SK-N-SH (cell line): ENCODE measurements around the gene IQSEC1. TPM values are rescaled to one million over a fixed set of nuclear protein-coding genes. Genes with fewer than 3 reads are reported as not detected.

Experiments used
- CTCF ChIA-PET: fragments of 300-600, 350-600 bp; formaldehyde crosslinking; extraction: SDS; loops from one replicate; lab custom pipeline; 2021; lab: Yijun Ruan, JAX
- POLR2A ChIA-PET: fragments of 350-600 bp; sonication (Branson Sonifier 250); formaldehyde crosslinking; extraction: SDS; loops from one replicate; lab custom pipeline; 2020; ENCODE audit warnings: antibody characterized with exemption, inconsistent platforms; lab: Yijun Ruan, JAX
- DNase-seq: peaks from one replicate; pipeline ENCODE4 v3.0.0; 2012
- H2AFZ ChIP-seq: fragments of 200-600 bp; sonication (generic); 2 replicates; pipeline ENCODE4 v1.8.1; 2016; ENCODE audit warnings: antibody characterized with exemption, mild to moderate bottlenecking, low read depth
- H3F3A ChIP-seq: fragments of 200-600 bp; sonication (generic); replicated peaks from 2 replicates; pipeline ENCODE3; 2016; ENCODE audit warnings: antibody characterized with exemption, mild to moderate bottlenecking; ENCODE audit not compliant: insufficient read depth
- H3K27ac ChIP-seq, 2 experiments: fragments of 200-500 bp in 1 of 2; fragments of 200-600 bp in 1 of 2; sonication (Bioruptor generic) in 1 of 2; sonication (generic), shearing (Covaris generic) in 1 of 2; 2 replicates each; pipeline versions ENCODE4 v1.5.1 to v1.6.1; 2014 to 2016; ENCODE audit warnings: low read depth in 2 of 2, inconsistent platforms in 1 of 2, low read length in 1 of 2, mild to moderate bottlenecking in 1 of 2, mixed read lengths in 1 of 2
- H3K27me3 ChIP-seq: fragments of 200-600 bp; sonication (generic), shearing (Covaris generic); 2 replicates; pipeline ENCODE4 v1.6.1; 2016; ENCODE audit warnings: mixed run types; ENCODE audit not compliant: insufficient read depth
- H3K36me3 ChIP-seq, 2 experiments: fragments of 200-500 bp in 1 of 2; fragments of 200-600 bp in 1 of 2; sonication (Bioruptor generic) in 1 of 2; sonication (generic) in 1 of 2; replicated peaks in 1 of 2; 2 replicates each; pipeline versions ENCODE3 to v1.5.1; 2014 to 2016; ENCODE audit warnings: low read length in 1 of 2, mild to moderate bottlenecking in 1 of 2; ENCODE audit not compliant: insufficient read depth in 2 of 2, control insufficient read depth in 1 of 2
- H3K4me1 ChIP-seq, 2 experiments: fragments of 200-500 bp in 1 of 2; fragments of 200-600 bp in 1 of 2; sonication (Bioruptor generic) in 1 of 2; sonication (generic), shearing (Covaris generic) in 1 of 2; 2 replicates each; pipeline versions ENCODE4 v1.5.1 to v1.6.1; 2014 to 2016; ENCODE audit warnings: low read depth in 1 of 2, low read length in 1 of 2, mixed run types in 1 of 2; ENCODE audit not compliant: insufficient read depth in 2 of 2, control insufficient read depth in 1 of 2
- H3K4me2 ChIP-seq: fragments of 200-600 bp; sonication (generic), shearing (Covaris generic); 2 replicates; pipeline ENCODE4 v1.6.1; 2017; ENCODE audit warnings: mixed run types
- H3K4me3 ChIP-seq, 2 experiments: fragments of 200-500 bp in 1 of 2; fragments of 200-600 bp in 1 of 2; sonication (Bioruptor generic) in 1 of 2; sonication (generic), shearing (Covaris generic) in 1 of 2; 2 replicates each; pipeline versions ENCODE4 v1.5.1 to v1.8.1; 2014 to 2016; ENCODE audit warnings: low read depth in 2 of 2, inconsistent platforms in 1 of 2, low read length in 1 of 2, mild to moderate bottlenecking in 1 of 2, mixed read lengths in 1 of 2, moderate library complexity in 1 of 2
- H3K79me2 ChIP-seq: fragments of 200-600 bp; sonication (generic); 2 replicates; pipeline ENCODE4 v1.8.1; 2017; ENCODE audit warnings: mild to moderate bottlenecking; ENCODE audit not compliant: insufficient read depth
- H3K9ac ChIP-seq: fragments of 200-600 bp; sonication (generic); 2 replicates; pipeline ENCODE4 v1.6.1; 2017; ENCODE audit warnings: mixed run types
- H3K9me2 ChIP-seq: fragments of 200-600 bp; sonication (generic); 2 replicates; pipeline ENCODE4 v1.6.1; 2017; ENCODE audit warnings: mixed run types
- H3K9me3 ChIP-seq: fragments of 200-600 bp; sonication (generic); 2 replicates; pipeline ENCODE4 v1.6.1; 2017; ENCODE audit warnings: mixed run types, mild to moderate bottlenecking, moderate library complexity
- H4K20me1 ChIP-seq: fragments of 200-600 bp; sonication (generic); 2 replicates; pipeline ENCODE4 v1.6.1; 2017; ENCODE audit warnings: mild to moderate bottlenecking, mixed run types; ENCODE audit not compliant: insufficient read depth
- EP300 ChIP-seq, 2 experiments: IDR thresholded peaks; 2 replicates each; pipeline versions ENCODE4 v1.4.0 to v1.6.1; 2012; ENCODE audit warnings: borderline replicate concordance in 1 of 2, low read depth in 1 of 2, low read length in 1 of 2
- FOXM1 ChIP-seq: IDR thresholded peaks from 2 replicates; pipeline ENCODE4 v1.4.0; 2012; ENCODE audit warnings: low read depth, mild to moderate bottlenecking
- GATA2 ChIP-seq: sonication (generic); formaldehyde crosslinking; IDR thresholded peaks from 2 replicates; pipeline ENCODE4 v1.5.0; 2020; ENCODE audit warnings: mild to moderate bottlenecking, missing genetic modification reagents
- MAX ChIP-seq: IDR thresholded peaks from 2 replicates; pipeline ENCODE4 v1.4.0; 2012; ENCODE audit warnings: low read depth
- MEF2A ChIP-seq: IDR thresholded peaks from 2 replicates; pipeline ENCODE4 v1.4.0; 2012; ENCODE audit warnings: low read depth, borderline replicate concordance
- NFIC ChIP-seq: IDR thresholded peaks from 2 replicates; pipeline ENCODE4 v1.4.0; 2012; ENCODE audit warnings: borderline replicate concordance
- POLR2AphosphoS5 ChIP-seq: IDR thresholded peaks from 2 replicates; pipeline ENCODE4 v1.6.1; 2012; ENCODE audit warnings: low read depth, low read length
- RAD21 ChIP-seq: IDR thresholded peaks from 2 replicates; pipeline ENCODE4 v1.6.1; 2012; ENCODE audit warnings: mild to moderate bottlenecking, low read length
- RCOR1 ChIP-seq: fragments of 150-350 bp; IDR thresholded peaks from 2 replicates; pipeline ENCODE4 v1.6.1; 2017; ENCODE audit warnings: antibody characterized with exemption, low read length
- REST ChIP-seq: IDR thresholded peaks from 2 replicates; pipeline ENCODE4 v1.6.1; 2012; ENCODE audit warnings: mild to moderate bottlenecking, low read depth, low read length, moderate library complexity
- RXRA ChIP-seq: IDR thresholded peaks from 2 replicates; pipeline ENCODE4 v1.4.0; 2012; ENCODE audit warnings: low read depth, mild to moderate bottlenecking, borderline replicate concordance
- SMC3 ChIP-seq: IDR thresholded peaks from 2 replicates; pipeline ENCODE4 v1.6.1; 2012; ENCODE audit warnings: low read depth, low read length, improper control_type of control experiment
- YY1 ChIP-seq: IDR thresholded peaks from 2 replicates; pipeline ENCODE4 v1.4.0; 2012; ENCODE audit warnings: low read depth, mild to moderate bottlenecking
- WGBS: methylation state at CpG from one replicate; pipeline ENCODE4 v1.1.6; 2017; ENCODE audit warnings: low lambda C conversion rate; 5-methylcytosine and 5-hydroxymethylcytosine counted together
- polyA plus RNA-seq, 3 experiments: library from polyadenylated mRNA; depleted of rRNA; stranded (reverse); fragments of >200 nt; gene quantifications; 2 replicates each; pipeline ENCODE4 v1.2.3, GENCODE V29; 2012

The IQSEC1 gene
- polyA plus RNA-seq, 1 of the 3 experiments (the other 2 are of a cell fraction), result 6.2 TPM

- DNase-seq, result peak; percentile 88
- H4K20me1 ChIP-seq, result peaks cover 67% of the 10 kb centered on the region
- H2AFZ ChIP-seq, result no peak overlapping the region
- peaks cover 15 to 52% of the 10 kb centered on the region in 2 experiments; a peak in 2 of 4 replicates for H3K4me1 ChIP-seq
- H3K27me3 ChIP-seq, result no peaks in the 10 kb centered on the region
- peak overlapping the region; percentile 53; the same call in 1 of the 2 replicates for H3K4me2 ChIP-seq
- H3K4me3 ChIP-seq, result no peak overlapping the region; a peak in 1 of 4 replicates
- no peaks in the 10 kb centered on the region for H3K36me3 ChIP-seq
- H3K79me2 ChIP-seq, result peaks cover 69% of the 10 kb centered on the region; the same call in 1 of the 2 replicates
- no peaks in the 10 kb centered on the region for H3K9me2 ChIP-seq
- TF ChIP-seq MAX (no peak), POLR2AphosphoS5 (no peak), EP300 (IDR thresholded peaks at IDR 0.05; ENCODE audit: borderline replicate concordance in 1 of 2, low read depth in 1 of 2, low read length in 1 of 2) (peak in 1 of 2 experiments; percentile 50; a peak in 1 of 4 replicates), SMC3 (peak; percentile 32; the same call in 1 of the 2 replicates), NFIC (peak; percentile 69), RAD21 (peak; percentile 59), GATA2 (CRISPR knock-in tag) (peak; percentile 72)
- TF ChIP-seq, all 33 proteins: peak for 5
- H3F3A ChIP-seq, result no peaks in the 10 kb centered on the region
- ChIA-PET CTCF (interaction anchor here (0.5 to 5.3 kb wide), 15 partner anchors 11 to 114 kb away, joined by 3 to 32 read pairs (median 4); partner anchors contain the start of gene RPL32), POLR2A (interaction anchor here (1.0 kb wide), 1 partner anchor 8 kb away, joined by 4 read pairs; no protein-coding TSS in a partner anchor)
- WGBS, result 45% methylated on average over 11 of the region's 14 CpGs
- H3K9ac ChIP-seq, result no peak overlapping the region
- no peaks in the 10 kb centered on the region for H3K9me3 ChIP-seq
- H3K27ac ChIP-seq, result peak overlapping the region; percentile 24 to 77; a peak in 3 of 4 replicates
Observed at GRCh38 chr3:12954891-12955650, 118.2 kb downstream of the IQSEC1 start.

- Histone ChIP-seq H3K36me3 (no peaks in the 10 kb centered on the region), H3F3A (no peaks in the 10 kb centered on the region), H3K9me3 (no peaks in the 10 kb centered on the region), H3K4me1 (peaks cover 20 to 59% of the 10 kb centered on the region in 2 experiments; a peak in 2 of 4 replicates), H3K9ac (no peak overlapping the region), H3K4me2 (no peak overlapping the region), H3K27ac (peak overlapping the region in 1 of 2 experiments; percentile 77; a peak in 1 of 4 replicates), H3K9me2 (no peaks in the 10 kb centered on the region), H3K79me2 (peaks cover 75% of the 10 kb centered on the region; the same call in 1 of the 2 replicates), H2AFZ (no peak overlapping the region), H3K4me3 (no peak overlapping the region)
- no peak for DNase-seq
- 97% methylated on average over 5 of the region's 6 CpGs for WGBS
- TF ChIP-seq EP300 (IDR thresholded peaks at IDR 0.05; ENCODE audit: borderline replicate concordance in 1 of 2, low read depth in 1 of 2, low read length in 1 of 2) (no peak), FOXM1 (no peak), YY1 (no peak), RCOR1 (no peak), RXRA (no peak), MEF2A (no peak), SMC3 (no peak), REST (no peak)
- TF ChIP-seq, all 33 proteins: peak for 0
- Histone ChIP-seq H4K20me1 (peaks cover 61% of the 10 kb centered on the region), H3K27me3 (no peaks in the 10 kb centered on the region)
- CTCF ChIA-PET, result interaction anchor here (0.6 to 5.3 kb wide), 8 partner anchors 11 to 113 kb away, joined by 3 to 32 read pairs (median 5); partner anchors contain the start of gene RPL32
- POLR2A ChIA-PET, result no interaction called here
Observed at GRCh38 chr3:12954180-12954579, 119.0 kb downstream of the IQSEC1 start.
